SK-N-MC (cell line): ENCODE data around the gene FBXW11.

Experiments used
- EZH2 ChIP-seq: fragments of 200-600 bp; sonication (generic); IDR thresholded peaks from one replicate; pipeline ENCODE4 v1.6.1; 2017; ENCODE audit warnings: antibody characterized with exemption
- FOXP2 ChIP-seq: optimal IDR thresholded peaks from 2 replicates; pipeline ENCODE3; 2011; ENCODE audit warnings: mild to moderate bottlenecking, moderate library complexity; ENCODE audit not compliant: insufficient read depth; ENCODE audit errors: extremely low read length, control extremely low read depth
- POLR2AphosphoS5 ChIP-seq: IDR thresholded peaks from 2 replicates; pipeline ENCODE4 v1.6.1; 2012; ENCODE audit warnings: mild to moderate bottlenecking, low read depth, low read length, borderline replicate concordance

DNA sequence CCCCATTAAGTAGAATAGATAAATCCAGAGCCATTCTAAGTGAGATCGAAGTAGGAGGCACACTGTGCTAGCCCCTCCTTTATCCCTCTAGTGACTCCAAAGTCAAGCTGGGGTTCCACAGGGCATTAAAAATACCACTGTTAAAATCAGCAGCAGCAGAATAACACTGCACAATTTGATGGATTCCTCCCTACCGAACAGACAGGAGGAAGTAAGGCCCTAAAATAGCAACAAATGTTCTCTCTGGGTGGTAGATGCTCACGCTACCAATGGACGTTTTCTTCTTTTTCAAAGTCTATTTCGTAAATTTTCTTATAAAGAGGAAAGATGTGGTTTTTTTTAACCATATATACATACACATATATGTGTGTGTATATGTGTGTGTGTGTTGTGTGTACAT, 54.4 kb downstream of the FBXW11 start:
- TF ChIP-seq POLR2AphosphoS5: no peak
- TF ChIP-seq EZH2: no peak
- TF ChIP-seq FOXP2: no peak
